Activated CD4-positive, alpha-beta T cell treated with anti-CD3 and anti-CD28 coated beads for 36 hours (primary cell): ENCODE measurements around the gene ATXN1. TPM values are rescaled to one million over a fixed set of nuclear protein-coding genes. Genes with fewer than 3 reads are reported as not detected.

Experiments used
- ATAC-seq: fragments of 200-7000 bp; cut with Tn5 transposase; one replicate; pipeline ENCODE4 v1.10.0; 2021; ENCODE audit warnings: mild to moderate bottlenecking, moderate library complexity
- CTCF ChIA-PET: fragments of 350-600 bp; sonication (Branson Sonifier 250); formaldehyde crosslinking; loops from one replicate; lab custom pipeline; 2021; ENCODE audit warnings: antibody characterized with exemption; lab: Charles Lee
- POLR2A ChIA-PET: fragments of 350-600 bp; sonication (Branson Sonifier 250); formaldehyde crosslinking; loops from one replicate; lab custom pipeline; 2021; ENCODE audit warnings: antibody characterized with exemption, inconsistent platforms; lab: Charles Lee
- DNase-seq: peaks from one replicate; pipeline ENCODE4 v3.0.0-alpha.2; 2020
- H3K27ac Mint-ChIP-seq: one replicate; pipeline ENCODE4 v1.8.0; 2021; ENCODE audit warnings: mixed read lengths
- H3K27me3 Mint-ChIP-seq: one replicate; pipeline ENCODE4 v1.8.0; 2021; ENCODE audit warnings: mixed read lengths
- H3K36me3 Mint-ChIP-seq: one replicate; pipeline ENCODE4 v1.8.0; 2021; ENCODE audit warnings: low read depth, mixed read lengths
- H3K4me1 Mint-ChIP-seq: one replicate; pipeline ENCODE4 v1.8.0; 2021; ENCODE audit warnings: mixed read lengths
- H3K4me3 Mint-ChIP-seq: one replicate; pipeline ENCODE4 v1.8.0; 2021; ENCODE audit warnings: mild to moderate bottlenecking, moderate library complexity, mixed read lengths
- H3K9me3 Mint-ChIP-seq: one replicate; pipeline ENCODE4 v1.8.0; 2021; ENCODE audit warnings: low read depth, mixed read lengths
- intact Hi-C, 2 experiments: fragments of 100-400 bp; cut with DNase I in 1 of 2; cut with micrococcal nuclease in 1 of 2; formaldehyde crosslinking; loops; one replicate each; pipeline versions ENCODE4 v1.14.2 to v1.15.1; 2022 to 2024; cut with DNase I, micrococcal nuclease
- total RNA-seq, 2 experiments: library from RNA; stranded (reverse); gene quantifications; one replicate each; pipeline ENCODE4 v1.2.3, GENCODE V29; 2021

The ATXN1 gene
- total RNA-seq, 2 experiments from 2014 or later = 19.8 to 22.8 TPM

GRCh38 chr6:16647422-16647821, 113.8 kb downstream of the ATXN1 start:
- Mint-ChIP-seq H3K4me1 (peaks cover 14% of the 10 kb centered on the region), H3K9me3 (no peaks in the 10 kb centered on the region), H3K36me3 (peaks cover 24% of the 10 kb centered on the region), H3K4me3 (no peak overlapping the region), H3K27me3 (no peaks in the 10 kb centered on the region), H3K27ac (no peak overlapping the region)
- no peak for DNase-seq
- intact Hi-C loops = no loop called here
- no peak for ATAC-seq
- ChIA-PET CTCF (interaction anchor here (0.6 kb wide), 1 partner anchor 1181 kb away, joined by 3 read pairs; no protein-coding TSS in a partner anchor), POLR2A (no interaction called here)

- H3K9me3 Mint-ChIP-seq = peaks cover 3% of the 10 kb centered on the region
- CTCF ChIA-PET = interaction anchor here (0.5 to 0.7 kb wide), 2 partner anchors 265 to 313 kb away, joined by 3 to 5 read pairs; no protein-coding TSS in a partner anchor
Measured at GRCh38 chr6:16644540-16645250, 116.6 kb downstream of the ATXN1 start.

GRCh38 chr6:16639684-16640480, 121.4 kb downstream of the ATXN1 start:
- Mint-ChIP-seq H3K4me1 (peaks cover 31% of the 10 kb centered on the region), H3K9me3 (peaks cover 3% of the 10 kb centered on the region), H3K36me3 (peaks cover 29% of the 10 kb centered on the region), H3K27ac (no peak overlapping the region), H3K4me3 (no peak overlapping the region), H3K27me3 (no peaks in the 10 kb centered on the region)
- no peak for DNase-seq
- CTCF ChIA-PET = interaction anchor here (1.3 kb wide), 1 partner anchor 12 kb away, joined by 6 read pairs; no protein-coding TSS in a partner anchor
- intact Hi-C loops = no loop called here
- ATAC-seq = no peak
- POLR2A ChIA-PET = interaction anchor here (0.6 kb wide), 1 partner anchor 375 kb away, joined by 5 read pairs; no protein-coding TSS in a partner anchor

More at GRCh38 chr6:16644540-16645250, 116.6 kb downstream of the ATXN1 start:
- DNase-seq (no peak), ATAC-seq (no peak)
- intact Hi-C loops = no loop called here
- no peak overlapping the region for H3K4me3 Mint-ChIP-seq
- H3K4me1 Mint-ChIP-seq = peaks cover 16% of the 10 kb centered on the region
- POLR2A ChIA-PET = no interaction called here
- H3K27ac Mint-ChIP-seq = no peak overlapping the region
- peaks cover 25% of the 10 kb centered on the region for H3K36me3 Mint-ChIP-seq
- no peaks in the 10 kb centered on the region for H3K27me3 Mint-ChIP-seq

- H3K36me3 Mint-ChIP-seq = peaks cover 16% of the 10 kb centered on the region
- POLR2A ChIA-PET = no interaction called here
- peaks cover 45% of the 10 kb centered on the region for H3K4me1 Mint-ChIP-seq
Measured at GRCh38 chr6:16637635-16638034, 123.6 kb downstream of the ATXN1 start.

GRCh38 chr6:16635810-16636602, 125.3 kb downstream of the ATXN1 start:
- H3K36me3 Mint-ChIP-seq = peaks cover 16% of the 10 kb centered on the region

More at GRCh38 chr6:16637635-16638034, 123.6 kb downstream of the ATXN1 start:
- peaks cover 3% of the 10 kb centered on the region for H3K9me3 Mint-ChIP-seq
- DNase-seq (no peak), ATAC-seq (no peak)
- intact Hi-C loops = no loop called here
- CTCF ChIA-PET = no interaction called here
- no peak overlapping the region for H3K4me3 Mint-ChIP-seq
- H3K27ac Mint-ChIP-seq = no peak overlapping the region
- no peaks in the 10 kb centered on the region for H3K27me3 Mint-ChIP-seq

GRCh38 chr6:16635291-16635809, 125.9 kb downstream of the ATXN1 start:
- CTCF ChIA-PET = interaction anchor here (0.8 kb wide), 1 partner anchor 128 kb away, joined by 3 read pairs; no protein-coding TSS in a partner anchor
- no peaks in the 10 kb centered on the region for H3K9me3 Mint-ChIP-seq
- H3K4me1 Mint-ChIP-seq = peaks cover 34% of the 10 kb centered on the region
- peaks cover 12% of the 10 kb centered on the region for H3K36me3 Mint-ChIP-seq
- H3K27ac Mint-ChIP-seq = no peak overlapping the region
- no peaks in the 10 kb centered on the region for H3K27me3 Mint-ChIP-seq
- no peak for ATAC-seq
- intact Hi-C loops = no loop called here
- DNase-seq = no peak
- H3K4me3 Mint-ChIP-seq = no peak overlapping the region
- POLR2A ChIA-PET = no interaction called here

More at GRCh38 chr6:16635810-16636602, 125.3 kb downstream of the ATXN1 start:
- peak; percentile 17 for ATAC-seq
- Mint-ChIP-seq H3K27ac (peak overlapping the region; percentile 51), H3K9me3 (no peaks in the 10 kb centered on the region), H3K4me1 (peaks cover 38% of the 10 kb centered on the region), H3K4me3 (no peak overlapping the region), H3K27me3 (no peaks in the 10 kb centered on the region)
- ChIA-PET CTCF (interaction anchor here (0.6 to 0.9 kb wide), 3 partner anchors 39 to 1219 kb away, joined by 3 read pairs; no protein-coding TSS in a partner anchor), POLR2A (no interaction called here)
- intact Hi-C loops = no loop called here
- peak; percentile 27 for DNase-seq

- Mint-ChIP-seq H3K9me3 (no peaks in the 10 kb centered on the region), H3K36me3 (peaks cover 15% of the 10 kb centered on the region), H3K4me1 (peaks cover 29% of the 10 kb centered on the region), H3K27me3 (no peaks in the 10 kb centered on the region), H3K27ac (no peak overlapping the region), H3K4me3 (no peak overlapping the region)
- ATAC-seq (no peak), DNase-seq (no peak)
- CTCF ChIA-PET = interaction anchor here (0.8 kb wide), 2 partner anchors 129 to 335 kb away, joined by 3 read pairs; no protein-coding TSS in a partner anchor
- POLR2A ChIA-PET = no interaction called here
- intact Hi-C loops = no loop called here
Measured at GRCh38 chr6:16634855-16635254, 126.4 kb downstream of the ATXN1 start.

GRCh38 chr6:16633961-16634360, 127.3 kb downstream of the ATXN1 start:
- ATAC-seq = no peak
- CTCF ChIA-PET = interaction anchor here (0.7 to 0.8 kb wide), 2 partner anchors 9 to 334 kb away, joined by 3 read pairs; no protein-coding TSS in a partner anchor
- DNase-seq = no peak
- Mint-ChIP-seq H3K36me3 (peaks cover 12% of the 10 kb centered on the region), H3K27ac (no peak overlapping the region), H3K27me3 (no peaks in the 10 kb centered on the region), H3K4me1 (peaks cover 29% of the 10 kb centered on the region), H3K4me3 (no peak overlapping the region), H3K9me3 (no peaks in the 10 kb centered on the region)
- POLR2A ChIA-PET = interaction anchor here (0.5 to 0.6 kb wide), 2 partner anchors 21 to 58 kb away, joined by 3 to 5 read pairs; no protein-coding TSS in a partner anchor
- intact Hi-C loops = no loop called here

- H3K36me3 Mint-ChIP-seq = peaks cover 8% of the 10 kb centered on the region
- no peak overlapping the region for H3K4me3 Mint-ChIP-seq
- no peaks in the 10 kb centered on the region for H3K27me3 Mint-ChIP-seq
- intact Hi-C loops = no loop called here
- ATAC-seq = no peak
- no peak overlapping the region for H3K27ac Mint-ChIP-seq
- ChIA-PET CTCF (no interaction called here), POLR2A (interaction anchor here (0.5 to 0.6 kb wide), 2 partner anchors 20 to 58 kb away, joined by 3 to 5 read pairs; no protein-coding TSS in a partner anchor)
- no peak for DNase-seq
- peaks cover 29% of the 10 kb centered on the region for H3K4me1 Mint-ChIP-seq
- peaks cover 3% of the 10 kb centered on the region for H3K9me3 Mint-ChIP-seq
Measured at GRCh38 chr6:16633465-16633864, 127.8 kb downstream of the ATXN1 start.

- Mint-ChIP-seq H3K4me3 (no peak overlapping the region), H3K4me1 (peaks cover 29% of the 10 kb centered on the region), H3K9me3 (peaks cover 3% of the 10 kb centered on the region), H3K27me3 (no peaks in the 10 kb centered on the region), H3K27ac (no peak overlapping the region), H3K36me3 (peaks cover 8% of the 10 kb centered on the region)
- DNase-seq (no peak), ATAC-seq (no peak)
- ChIA-PET POLR2A (no interaction called here), CTCF (no interaction called here)
- intact Hi-C loops = no loop called here
Measured at GRCh38 chr6:16632101-16632500, 129.2 kb downstream of the ATXN1 start.
